Measurements from ENCODE around the gene SEC14L1.

Gene SEC14L1

DNA sequence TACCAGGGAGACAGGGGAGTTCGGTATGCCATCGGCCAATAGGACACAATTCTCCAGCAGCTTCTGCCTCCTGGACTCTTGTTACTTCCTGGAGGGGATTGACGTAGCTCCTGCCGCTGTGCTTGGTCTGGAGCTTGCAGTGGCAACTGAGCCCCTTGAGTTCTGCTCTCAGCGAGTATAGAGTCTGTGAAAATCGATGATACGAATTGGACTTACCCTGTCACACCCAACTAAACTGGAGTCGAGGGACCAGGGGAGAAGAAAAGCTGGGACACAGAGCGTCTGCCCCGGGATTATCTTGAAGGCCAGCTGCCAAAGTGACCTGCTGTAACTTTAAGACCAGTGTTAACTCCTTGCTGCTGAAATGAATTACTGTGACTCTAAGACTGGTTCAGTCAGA lies 22.2 kb downstream of the SEC14L1 start:
- no peak for DNase-seq (ENCODE audit: low read depth)

DNA sequence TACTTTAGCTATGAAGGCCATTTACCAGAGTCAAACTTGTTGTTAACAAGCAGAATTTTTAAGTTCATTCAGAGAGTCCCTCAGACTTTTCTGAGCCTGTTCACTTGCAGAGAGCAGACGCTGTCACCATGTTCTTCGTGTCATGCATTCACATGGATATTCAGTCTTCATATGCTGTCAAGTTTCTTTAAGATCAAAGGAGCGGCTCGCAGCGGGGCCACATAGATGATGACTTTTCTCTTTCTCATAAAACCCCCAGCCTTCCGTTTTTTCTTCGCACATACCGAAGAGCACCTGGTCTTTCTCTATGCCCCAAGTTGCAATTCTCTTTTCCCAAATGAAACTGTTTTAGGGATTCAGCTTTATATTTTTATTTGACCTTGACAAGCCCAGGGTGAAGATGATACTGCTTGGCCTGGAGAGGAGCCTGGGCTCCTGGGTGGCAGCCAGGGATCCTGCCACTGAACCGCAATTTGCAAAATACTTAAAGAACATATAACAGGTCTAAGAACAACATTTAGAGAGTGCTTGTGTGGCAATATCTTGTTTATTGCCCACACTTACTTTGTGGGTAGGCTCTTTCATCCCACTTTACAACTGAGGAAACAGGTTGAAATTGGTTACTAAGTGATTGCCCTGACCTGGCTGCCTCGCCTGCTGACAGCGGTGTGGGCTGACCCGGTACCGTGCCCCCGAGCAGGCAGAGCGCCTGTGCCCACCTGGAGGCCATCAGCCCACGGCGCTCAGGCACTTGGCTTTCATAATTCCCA lies 22.9 kb downstream of the SEC14L1 start:
- no peak for DNase-seq (ENCODE audit: low read depth)

DNA sequence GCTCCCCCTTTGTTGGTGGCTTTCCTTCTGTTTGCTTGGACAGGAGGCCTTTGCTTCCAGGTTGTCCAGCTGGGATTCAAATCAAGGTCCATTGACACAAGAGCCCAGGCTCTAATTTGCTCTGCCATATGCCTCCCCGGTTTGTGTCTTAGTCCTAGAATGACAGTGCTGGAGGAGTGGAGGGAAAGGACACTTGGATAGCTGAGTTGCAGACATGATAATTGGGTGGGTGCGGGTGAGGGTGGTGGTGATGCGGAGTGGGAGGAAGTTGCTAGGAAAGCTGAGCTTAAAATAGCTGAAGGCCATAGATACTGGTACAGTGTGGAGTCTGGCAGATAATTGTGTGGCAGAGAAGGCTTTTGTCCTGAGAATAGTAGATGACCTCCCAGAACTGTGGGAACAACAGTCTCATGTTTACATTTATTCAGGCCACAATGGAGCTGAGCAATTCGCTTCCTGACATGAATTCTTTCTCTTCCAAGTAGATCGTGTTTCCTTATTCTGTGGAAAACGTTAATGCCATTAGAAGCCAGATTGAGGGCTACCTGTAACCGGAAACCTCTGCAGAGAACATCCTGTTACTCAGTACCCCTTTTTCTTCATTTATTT lies 23.8 kb downstream of the SEC14L1 start:
- DNase-seq (ENCODE audit: low read depth) = no peak

DNA sequence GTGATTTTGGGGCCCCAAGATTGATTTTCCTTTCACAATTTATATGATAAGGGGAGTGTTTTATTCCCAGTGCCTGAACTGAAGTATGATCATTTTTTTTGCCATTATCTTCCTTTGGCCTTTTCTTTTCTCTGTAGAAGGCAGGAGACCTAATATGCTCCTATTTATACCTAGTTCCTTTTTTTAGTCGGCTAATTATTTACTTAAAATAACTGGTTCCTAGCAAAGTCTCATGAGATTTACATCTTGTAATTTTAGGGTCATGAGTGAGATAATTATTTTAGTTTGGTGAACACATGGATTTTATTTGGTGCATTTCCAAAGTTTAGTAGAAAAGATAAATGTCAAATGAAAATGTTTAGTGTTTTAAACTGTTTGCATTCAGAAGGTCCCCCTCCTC lies 24.8 kb downstream of the SEC14L1 start:
- DNase-seq (ENCODE audit: low read depth) = no peak

DNA sequence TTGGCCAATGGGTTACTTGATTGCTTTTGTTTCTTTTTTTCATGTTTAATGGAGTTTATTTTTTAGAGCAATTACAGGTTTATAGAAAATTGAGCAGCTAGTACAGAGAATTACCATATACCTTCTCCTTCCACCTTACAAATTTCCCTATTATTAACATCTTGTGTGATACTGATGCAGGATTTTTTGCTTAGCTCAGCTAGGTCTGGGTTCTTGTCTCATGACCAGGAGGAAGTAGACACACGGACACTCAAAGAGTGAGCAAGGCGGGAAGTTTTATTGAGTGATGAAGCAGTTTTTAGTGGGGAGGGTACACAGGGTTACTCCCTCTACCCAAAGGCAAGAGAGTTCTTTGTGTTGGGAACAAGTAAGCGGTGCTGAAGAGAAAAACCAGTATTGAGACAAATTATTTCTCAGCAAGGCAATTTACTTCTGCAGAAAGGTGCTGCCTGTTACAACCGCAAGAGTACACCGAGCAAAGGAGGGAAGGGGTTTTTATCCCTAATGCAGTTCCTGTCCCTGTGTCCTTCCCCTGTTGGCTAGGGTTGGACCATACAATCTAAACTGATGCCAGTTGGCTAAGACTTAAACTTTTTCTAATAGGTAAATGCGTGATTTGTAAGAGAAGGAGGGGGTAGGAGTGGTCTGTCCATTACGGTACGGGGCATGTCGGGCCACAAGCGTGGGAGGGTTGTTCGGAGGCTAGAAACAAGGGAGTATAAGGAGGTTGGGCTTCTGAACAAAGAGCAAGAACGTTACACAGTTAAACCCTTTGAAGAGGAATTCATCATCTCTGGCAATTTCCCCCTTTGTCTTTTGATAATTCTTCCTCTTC lies 26.9 kb downstream of the SEC14L1 start:
- no peak for DNase-seq (ENCODE audit: low read depth)

DNA sequence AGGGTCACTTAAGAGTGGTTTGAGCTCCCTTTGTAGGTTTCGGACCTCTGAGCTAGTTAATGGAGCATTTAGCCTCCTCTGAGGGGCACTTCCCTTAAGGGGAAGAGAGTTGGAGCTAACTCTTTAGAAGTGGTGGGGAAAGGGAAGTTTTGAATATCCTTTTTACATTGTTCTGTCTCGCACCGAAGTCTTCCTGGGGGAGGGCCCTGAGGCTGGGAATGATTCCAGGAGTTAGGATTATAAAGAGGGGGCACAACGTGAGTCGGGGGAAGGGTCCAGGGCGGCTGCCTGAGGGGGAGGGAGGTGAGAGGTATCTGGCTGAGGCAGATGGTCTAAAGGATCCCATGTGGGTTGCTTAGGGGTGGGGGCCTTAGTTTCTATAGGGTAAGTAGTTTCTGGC lies 32.3 kb downstream of the SEC14L1 start:
- no peak for DNase-seq (ENCODE audit: low read depth)

DNA sequence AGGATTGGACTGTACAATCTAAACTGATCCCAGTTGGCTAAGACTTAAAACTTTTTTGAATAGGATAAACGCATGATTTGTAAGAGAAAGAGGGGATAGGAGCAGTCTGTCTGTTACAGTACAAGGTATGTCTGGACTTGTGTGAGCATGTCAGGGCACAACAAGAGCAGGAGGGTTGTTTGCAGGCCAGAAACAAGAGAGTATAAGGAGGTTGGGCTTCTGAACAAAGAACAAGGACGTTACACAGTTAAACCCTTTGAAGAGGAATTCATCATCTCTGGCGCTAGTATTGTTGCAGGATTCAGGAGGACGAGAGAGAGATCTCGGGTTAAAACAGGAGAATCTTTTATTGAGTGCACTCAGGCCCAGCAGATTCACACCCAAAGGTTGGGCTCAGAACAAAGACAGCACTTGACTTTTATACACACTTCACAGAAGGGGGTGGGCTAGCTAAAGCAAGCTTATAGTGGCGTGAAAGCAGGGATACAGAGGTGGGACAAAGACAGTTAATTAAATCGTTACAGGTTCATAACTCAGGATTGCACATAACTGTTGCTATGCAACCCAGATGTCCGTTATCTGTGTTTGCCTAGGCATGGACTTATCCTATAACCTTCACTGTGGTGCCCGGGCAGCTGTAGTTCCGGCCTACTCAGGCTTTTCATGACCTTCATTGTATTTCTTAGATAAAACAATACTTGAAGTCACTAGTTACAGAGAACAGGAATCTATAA lies 34.3 kb downstream of the SEC14L1 start:
- DNase-seq (ENCODE audit: low read depth) = no peak

DNA sequence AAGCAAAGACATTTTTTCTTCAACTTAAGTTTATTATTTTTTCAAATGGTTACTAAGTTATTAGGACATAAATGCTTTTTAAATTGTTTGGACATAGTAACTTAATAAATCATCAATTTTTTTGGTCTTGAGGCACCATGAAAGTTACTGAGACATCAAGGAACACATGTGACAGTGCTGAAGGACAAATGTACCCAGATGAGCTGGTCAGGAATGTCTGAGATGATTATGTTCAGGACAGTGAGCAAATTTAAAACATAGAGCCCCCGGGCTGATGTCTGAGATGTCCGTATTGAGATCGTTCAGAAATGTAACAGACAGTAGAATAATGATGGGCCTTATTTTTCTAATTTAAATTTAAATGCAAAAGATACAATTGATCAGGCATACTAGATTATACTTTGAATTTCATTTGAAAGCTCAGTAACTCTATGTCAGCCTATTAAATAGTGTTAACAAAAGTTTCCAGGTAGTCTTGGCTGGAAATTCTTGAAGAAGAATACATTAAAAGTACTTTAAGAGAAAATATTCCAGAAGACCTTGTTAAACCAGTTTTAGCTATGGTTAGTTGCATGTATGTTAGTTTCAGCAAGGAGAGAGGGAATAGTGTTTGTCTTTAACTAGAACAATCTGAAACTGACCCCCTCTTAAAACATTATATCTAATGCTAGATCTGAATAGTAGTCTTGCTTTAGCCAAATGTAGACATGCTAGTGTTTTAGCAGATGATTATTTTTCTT lies 36.4 kb downstream of the SEC14L1 start:
- no peak for DNase-seq (ENCODE audit: low read depth)

DNA sequence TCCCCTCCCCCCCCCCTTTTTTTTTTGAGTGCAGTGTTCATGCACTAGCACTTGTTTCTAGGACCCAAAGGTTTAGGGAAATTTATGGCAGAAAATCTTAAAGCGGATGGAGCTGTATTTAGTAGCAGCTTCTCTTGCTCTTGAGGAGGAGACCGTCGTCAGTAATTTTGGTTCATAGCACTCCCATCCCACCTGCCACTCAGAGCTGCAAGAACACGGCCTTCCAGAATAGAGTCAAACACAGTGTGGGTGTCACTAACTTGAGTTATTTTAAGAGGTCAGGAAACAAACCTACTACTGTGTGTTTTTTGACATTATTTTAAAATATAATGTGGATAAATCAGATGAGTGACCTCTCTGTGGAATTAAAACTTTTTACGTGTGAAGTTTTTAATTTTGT lies 37.3 kb downstream of the SEC14L1 start:
- no peak for DNase-seq (ENCODE audit: low read depth)

DNA sequence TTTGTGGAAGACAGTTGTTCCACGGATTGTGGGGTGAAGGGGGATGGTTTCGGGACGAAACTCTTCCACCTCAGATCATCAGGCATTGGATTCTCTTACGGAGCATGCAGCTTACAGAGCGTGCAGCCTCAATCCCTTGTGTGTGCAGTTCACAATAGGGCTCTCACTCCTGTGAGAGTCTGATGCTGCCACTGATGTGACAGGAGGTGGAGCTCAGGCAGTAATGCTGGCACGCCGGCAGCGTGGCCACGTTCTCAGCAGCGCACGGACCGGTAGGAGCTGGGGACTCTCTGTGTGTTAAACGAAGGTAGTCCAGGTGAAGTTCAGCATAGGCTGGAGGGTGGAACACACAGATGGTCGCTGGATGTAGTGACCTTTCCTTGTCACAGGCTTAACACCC lies 37.8 kb downstream of the SEC14L1 start:
- DNase-seq (ENCODE audit: low read depth) = no peak

DNA sequence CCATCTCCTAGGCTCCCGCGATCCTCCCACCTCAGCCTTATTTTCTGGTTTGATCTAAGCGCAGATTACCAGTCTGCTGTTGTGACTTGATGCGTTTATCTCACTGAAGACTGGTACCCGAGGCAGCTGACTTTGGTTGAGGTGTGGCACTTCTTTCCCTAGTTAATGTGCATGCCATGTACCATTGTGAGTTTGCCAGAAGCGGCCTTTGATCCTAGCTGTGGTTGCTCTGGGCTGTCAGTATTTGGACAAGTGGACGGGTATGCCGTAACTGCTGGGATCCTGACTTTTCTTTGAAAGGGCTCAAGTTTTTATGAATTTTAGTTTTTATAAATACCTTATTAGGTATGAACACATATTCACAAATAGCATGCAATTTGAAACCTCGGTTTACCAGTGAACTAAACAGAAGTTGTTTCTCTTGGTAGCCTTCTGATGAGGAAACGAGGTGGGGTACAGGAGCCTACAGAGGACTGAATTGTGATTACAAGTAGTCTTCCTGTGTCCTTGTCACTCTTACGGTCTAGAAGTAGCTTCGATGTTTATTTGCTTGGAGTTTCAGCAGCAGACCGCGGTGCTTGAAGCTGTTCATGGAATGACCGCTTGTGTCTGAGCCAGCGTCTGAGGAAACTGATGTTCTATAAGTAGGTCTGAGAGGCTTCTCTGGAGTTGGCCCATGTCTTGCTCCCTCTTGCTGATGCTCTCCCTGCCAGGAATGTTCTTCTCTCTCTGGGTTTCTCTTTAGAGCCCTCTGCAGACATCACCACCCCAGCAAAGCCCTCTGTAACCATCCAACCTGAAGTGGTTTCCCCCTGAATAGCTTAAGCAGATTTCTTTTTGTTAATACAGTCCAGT lies 40.0 kb downstream of the SEC14L1 start:
- DNase-seq (ENCODE audit: low read depth) = no peak

DNA sequence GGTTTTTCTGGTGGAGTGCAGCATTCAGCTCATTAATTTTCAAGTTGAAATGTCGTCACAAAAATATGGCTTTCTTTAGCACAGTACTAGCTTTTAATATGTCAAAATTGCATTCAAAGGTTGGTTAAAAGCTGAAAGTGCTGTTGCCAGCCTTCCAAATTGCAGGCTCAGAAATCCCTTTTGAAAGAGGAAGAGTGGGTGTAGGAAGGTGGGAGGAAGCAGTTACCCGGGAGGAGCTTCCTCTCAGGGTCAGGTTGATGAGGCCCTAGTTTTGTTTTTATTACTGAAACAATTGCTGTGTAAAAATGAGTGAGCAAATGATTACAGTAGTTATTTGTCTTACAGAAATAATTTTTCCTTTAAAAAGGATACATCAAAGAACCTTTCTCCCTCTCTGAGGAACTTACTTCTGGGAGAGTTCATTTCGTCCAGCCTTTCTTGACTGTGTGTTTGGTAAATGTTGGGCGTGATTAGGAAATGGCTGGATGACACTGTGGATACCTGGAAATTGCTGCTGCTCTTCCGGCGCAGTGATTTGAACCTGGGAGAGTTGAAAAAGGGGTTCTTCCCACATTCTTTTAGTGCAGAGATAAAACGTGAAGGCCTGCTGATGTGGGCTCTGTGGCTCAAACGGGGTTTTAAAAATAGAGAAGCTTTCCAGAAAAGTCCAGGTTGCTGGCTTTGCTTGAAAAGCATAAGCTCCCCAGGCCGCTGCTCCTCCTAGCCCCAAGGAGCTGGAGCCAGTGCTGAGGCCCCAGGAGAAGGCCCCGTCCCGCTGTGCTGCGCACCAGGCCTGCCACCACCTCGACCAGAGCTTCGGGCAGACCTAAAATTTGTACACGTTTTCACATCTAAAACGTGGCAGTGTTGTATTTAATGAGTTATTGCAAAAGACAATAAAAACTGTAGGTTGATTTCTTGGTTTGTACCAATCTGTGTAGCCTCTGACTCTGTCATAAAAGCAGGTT lies 41.7 kb downstream of the SEC14L1 start:
- DNase-seq (ENCODE audit: low read depth) = no peak

DNA sequence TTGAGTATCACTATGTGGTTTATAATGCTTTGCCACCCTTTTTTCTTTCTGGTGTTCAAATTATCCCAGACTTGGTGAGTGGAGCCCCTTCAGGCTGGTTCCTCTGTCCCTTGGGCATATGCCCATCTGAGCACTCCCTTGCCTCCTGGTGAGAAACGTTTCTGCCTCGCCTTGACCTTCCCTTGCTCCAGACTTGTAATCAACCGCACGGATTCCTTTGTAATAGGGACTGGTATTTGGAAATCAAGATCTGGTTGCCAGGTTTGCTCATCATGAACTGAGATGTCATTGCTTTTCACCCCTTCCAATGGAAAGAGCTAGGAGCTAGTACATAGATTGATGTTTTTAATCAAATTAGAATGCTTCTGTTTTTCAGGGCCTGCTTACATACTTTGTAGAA lies 43.7 kb downstream of the SEC14L1 start:
- no peak for DNase-seq (ENCODE audit: low read depth)

DNA sequence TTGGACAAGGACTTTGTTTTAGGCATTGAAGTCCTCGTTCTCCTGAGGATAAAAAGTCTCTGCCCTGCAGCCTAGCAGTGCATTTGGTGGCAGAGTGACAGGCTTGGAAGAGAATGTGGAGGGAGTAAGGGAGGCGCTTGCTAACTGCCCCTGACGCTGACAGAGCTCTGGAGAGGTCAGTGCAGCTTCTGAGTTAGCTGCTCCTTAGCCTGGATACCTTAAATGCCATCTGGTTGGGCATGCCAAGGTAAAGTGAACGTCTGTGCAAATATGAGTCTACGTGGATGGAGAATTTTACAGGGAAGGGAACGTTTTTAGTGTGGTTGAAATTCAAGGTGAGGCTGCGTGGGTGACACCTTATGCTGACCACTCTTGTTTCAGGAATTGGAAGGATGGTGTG lies 44.4 kb downstream of the SEC14L1 start:
- no peak for DNase-seq (ENCODE audit: low read depth)

DNA sequence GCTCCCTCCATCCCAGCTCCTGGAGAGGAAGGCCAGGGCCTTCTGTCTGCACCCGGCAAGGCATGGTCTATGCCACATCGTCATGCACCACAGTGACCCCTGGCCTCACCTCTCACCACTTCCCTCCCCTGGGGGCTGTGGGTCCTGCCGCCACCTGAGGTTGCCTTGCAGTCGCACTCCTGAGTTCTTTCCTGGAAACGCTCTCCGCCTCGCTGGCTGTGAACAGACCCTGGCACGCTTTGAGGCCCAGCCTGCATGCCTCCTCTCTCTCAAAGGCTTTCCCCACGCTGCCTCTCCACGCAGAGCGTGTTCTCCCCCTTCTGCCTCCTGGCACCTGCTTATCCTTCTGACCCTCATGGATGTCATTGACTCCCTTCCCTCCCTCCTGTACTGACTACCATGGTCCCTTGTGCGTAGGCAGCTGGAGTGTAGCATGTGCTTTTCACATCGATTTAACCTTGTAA lies 45.4 kb downstream of the SEC14L1 start:
- no peak for DNase-seq (ENCODE audit: low read depth)

DNA sequence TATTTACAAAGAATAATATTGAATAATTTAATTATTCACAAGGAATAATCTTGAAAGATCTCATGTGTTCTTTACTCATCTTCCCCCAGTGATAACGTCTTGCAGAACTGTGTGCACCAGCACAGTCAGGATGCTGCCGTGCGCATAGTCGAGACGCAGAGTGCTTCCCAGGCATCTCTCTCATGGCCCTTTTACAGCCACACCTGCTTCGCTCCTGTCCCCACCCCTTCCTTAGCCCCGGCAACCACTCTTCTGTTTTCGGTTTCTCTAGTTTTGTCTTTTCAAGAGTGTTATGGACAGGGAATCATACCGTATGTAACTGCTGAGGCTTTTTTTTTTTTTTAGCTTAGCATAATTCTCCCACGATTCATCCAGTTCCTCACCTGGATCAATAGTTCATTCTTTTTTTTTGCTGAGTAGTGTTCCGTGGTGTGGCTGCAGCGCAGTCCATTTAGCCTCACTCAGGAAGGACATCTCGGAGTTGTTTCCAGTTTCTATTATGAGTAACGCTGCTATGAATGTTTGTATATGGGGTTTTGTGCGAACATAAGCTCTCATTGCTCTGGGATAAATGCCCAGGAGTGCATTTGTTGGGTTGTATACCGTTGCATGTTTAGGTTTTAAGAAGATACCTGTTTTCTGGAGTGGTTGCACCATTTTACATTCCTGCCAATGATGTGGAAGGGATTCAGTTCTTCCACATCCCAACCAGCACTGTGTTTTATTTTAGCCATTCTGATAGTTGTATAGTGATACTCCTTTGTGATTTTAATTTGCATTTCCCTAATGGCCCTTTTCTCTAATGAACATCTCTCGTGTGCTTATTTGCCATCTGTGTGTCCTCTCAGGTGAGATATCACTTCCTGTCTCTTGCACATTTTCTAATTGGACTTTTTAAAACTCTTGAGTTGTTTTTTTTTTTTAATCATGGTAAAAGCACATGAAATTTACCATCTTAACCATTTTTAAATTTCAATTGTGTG lies 47.6 kb downstream of the SEC14L1 start:
- DNase-seq (ENCODE audit: low read depth) = no peak

DNA sequence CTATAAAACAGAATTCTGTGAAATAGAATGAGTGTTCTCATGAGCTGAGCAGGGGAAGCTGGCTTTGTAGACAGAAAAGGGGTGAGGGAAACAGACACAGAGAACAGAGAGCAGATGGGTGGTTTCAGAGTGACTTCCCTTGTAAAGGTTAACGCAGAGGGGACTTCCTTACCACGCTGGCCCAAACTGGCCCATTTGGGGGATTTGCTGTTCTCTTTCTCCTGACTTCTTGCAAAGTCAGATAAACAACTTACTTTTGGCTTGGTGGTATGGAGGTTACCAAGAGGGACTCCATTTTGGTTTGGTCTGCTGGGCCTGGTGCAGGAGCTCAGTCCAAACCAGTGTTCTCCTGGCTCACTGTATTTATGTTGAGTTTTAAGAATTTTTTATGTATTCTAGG lies 48.4 kb downstream of the SEC14L1 start:
- no peak for DNase-seq (ENCODE audit: low read depth)

DNA sequence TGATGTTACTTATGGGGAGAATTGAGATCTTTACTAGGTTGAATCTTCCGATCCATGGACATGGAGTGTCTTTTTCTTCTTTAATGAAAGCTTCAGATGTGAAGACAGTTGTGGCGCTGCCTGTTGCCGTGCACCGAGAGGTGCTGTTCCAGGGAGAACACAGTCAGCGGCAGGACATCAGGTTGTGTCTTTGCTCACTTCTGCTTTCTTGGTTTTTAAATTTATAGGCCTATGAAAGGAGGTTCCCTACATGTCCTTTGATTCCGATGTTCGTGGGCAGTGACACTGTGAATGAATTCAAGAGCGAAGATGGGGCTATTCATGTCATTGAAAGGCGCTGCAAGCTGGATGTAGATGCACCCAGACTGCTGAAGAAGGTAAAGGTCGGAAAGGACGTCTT lies 49.8 kb downstream of the SEC14L1 start:
- DNase-seq (ENCODE audit: low read depth) = no peak
